Stimulated activated CD4-positive, alpha-beta T cell treated with anti-CD3 and anti-CD28 coated beads, Interleukin-12 subunit alpha, Interleukin-12 subunit beta, amount 100 ng/mL, for 4 hours (primary cell): ENCODE data around the gene LKAAEAR1.

Experiments
- DNase-seq: peaks from one replicate; pipeline ENCODE4 v3.0.0-alpha.2; 2020

Gene LKAAEAR1

GRCh38 chr20:64077876-64078551 is 6.2 kb downstream of the LKAAEAR1 start:
- no peak for DNase-seq

- DNase-seq: no peak
These were observed 6.7 kb downstream of the LKAAEAR1 start for GRCh38 chr20:64077541-64077875.

GRCh38 chr20:64077094-64077493 is 7.1 kb downstream of the LKAAEAR1 start:
- no peak for DNase-seq

- no peak for DNase-seq
These were observed 7.9 kb downstream of the LKAAEAR1 start for GRCh38 chr20:64076061-64076997.

GRCh38 chr20:64075556-64075955 is 8.6 kb downstream of the LKAAEAR1 start:
- DNase-seq: no peak

- DNase-seq: no peak
These were observed 9.2 kb downstream of the LKAAEAR1 start for GRCh38 chr20:64074963-64075362.

GRCh38 chr20:64074184-64074789 is 9.9 kb downstream of the LKAAEAR1 start:
- no peak for DNase-seq

- no peak for DNase-seq
These were observed 10.6 kb downstream of the LKAAEAR1 start for GRCh38 chr20:64073476-64074183.

GRCh38 chr20:64072498-64073063 is 11.6 kb downstream of the LKAAEAR1 start:
- DNase-seq: no peak

- DNase-seq: no peak
These were observed 12.6 kb downstream of the LKAAEAR1 start for GRCh38 chr20:64071341-64072332.

GRCh38 chr20:64070244-64070993 is 13.8 kb downstream of the LKAAEAR1 start:
- DNase-seq: no peak

- DNase-seq: no peak
These were observed 14.5 kb downstream of the LKAAEAR1 start for GRCh38 chr20:64069614-64070243.

- no peak for DNase-seq
These were observed 15.0 kb downstream of the LKAAEAR1 start for GRCh38 chr20:64069209-64069613.

GRCh38 chr20:64068386-64069208 is 15.6 kb downstream of the LKAAEAR1 start:
- no peak for DNase-seq

GRCh38 chr20:64067733-64068307 is 16.4 kb downstream of the LKAAEAR1 start:
- no peak for DNase-seq

- DNase-seq: no peak
These were observed 17.1 kb downstream of the LKAAEAR1 start for GRCh38 chr20:64067005-64067632.

GRCh38 chr20:64065974-64066343 is 18.2 kb downstream of the LKAAEAR1 start:
- no peak for DNase-seq
